GM21717 (cell line): ENCODE results near the gene SYNRG.
"Not testable (repeated sequence)": the region's sequence is repeated elsewhere in the genome, so short reads cannot be mapped to it uniquely, and the experiment has no call there.

Source experiments
- ATAC-seq: cut with Tn5 transposase; IDR thresholded peaks from one replicate; pipeline ENCODE4 v1.9.1; 2021; ENCODE audit warnings: mild to moderate bottlenecking, moderate library complexity; ENCODE audit not compliant: unreplicated experiment

Gene SYNRG, protein sequence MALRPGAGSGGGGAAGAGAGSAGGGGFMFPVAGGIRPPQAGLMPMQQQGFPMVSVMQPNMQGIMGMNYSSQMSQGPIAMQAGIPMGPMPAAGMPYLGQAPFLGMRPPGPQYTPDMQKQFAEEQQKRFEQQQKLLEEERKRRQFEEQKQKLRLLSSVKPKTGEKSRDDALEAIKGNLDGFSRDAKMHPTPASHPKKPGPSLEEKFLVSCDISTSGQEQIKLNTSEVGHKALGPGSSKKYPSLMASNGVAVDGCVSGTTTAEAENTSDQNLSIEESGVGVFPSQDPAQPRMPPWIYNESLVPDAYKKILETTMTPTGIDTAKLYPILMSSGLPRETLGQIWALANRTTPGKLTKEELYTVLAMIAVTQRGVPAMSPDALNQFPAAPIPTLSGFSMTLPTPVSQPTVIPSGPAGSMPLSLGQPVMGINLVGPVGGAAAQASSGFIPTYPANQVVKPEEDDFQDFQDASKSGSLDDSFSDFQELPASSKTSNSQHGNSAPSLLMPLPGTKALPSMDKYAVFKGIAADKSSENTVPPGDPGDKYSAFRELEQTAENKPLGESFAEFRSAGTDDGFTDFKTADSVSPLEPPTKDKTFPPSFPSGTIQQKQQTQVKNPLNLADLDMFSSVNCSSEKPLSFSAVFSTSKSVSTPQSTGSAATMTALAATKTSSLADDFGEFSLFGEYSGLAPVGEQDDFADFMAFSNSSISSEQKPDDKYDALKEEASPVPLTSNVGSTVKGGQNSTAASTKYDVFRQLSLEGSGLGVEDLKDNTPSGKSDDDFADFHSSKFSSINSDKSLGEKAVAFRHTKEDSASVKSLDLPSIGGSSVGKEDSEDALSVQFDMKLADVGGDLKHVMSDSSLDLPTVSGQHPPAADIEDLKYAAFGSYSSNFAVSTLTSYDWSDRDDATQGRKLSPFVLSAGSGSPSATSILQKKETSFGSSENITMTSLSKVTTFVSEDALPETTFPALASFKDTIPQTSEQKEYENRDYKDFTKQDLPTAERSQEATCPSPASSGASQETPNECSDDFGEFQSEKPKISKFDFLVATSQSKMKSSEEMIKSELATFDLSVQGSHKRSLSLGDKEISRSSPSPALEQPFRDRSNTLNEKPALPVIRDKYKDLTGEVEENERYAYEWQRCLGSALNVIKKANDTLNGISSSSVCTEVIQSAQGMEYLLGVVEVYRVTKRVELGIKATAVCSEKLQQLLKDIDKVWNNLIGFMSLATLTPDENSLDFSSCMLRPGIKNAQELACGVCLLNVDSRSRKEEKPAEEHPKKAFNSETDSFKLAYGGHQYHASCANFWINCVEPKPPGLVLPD (N-terminal part only)

DNA sequence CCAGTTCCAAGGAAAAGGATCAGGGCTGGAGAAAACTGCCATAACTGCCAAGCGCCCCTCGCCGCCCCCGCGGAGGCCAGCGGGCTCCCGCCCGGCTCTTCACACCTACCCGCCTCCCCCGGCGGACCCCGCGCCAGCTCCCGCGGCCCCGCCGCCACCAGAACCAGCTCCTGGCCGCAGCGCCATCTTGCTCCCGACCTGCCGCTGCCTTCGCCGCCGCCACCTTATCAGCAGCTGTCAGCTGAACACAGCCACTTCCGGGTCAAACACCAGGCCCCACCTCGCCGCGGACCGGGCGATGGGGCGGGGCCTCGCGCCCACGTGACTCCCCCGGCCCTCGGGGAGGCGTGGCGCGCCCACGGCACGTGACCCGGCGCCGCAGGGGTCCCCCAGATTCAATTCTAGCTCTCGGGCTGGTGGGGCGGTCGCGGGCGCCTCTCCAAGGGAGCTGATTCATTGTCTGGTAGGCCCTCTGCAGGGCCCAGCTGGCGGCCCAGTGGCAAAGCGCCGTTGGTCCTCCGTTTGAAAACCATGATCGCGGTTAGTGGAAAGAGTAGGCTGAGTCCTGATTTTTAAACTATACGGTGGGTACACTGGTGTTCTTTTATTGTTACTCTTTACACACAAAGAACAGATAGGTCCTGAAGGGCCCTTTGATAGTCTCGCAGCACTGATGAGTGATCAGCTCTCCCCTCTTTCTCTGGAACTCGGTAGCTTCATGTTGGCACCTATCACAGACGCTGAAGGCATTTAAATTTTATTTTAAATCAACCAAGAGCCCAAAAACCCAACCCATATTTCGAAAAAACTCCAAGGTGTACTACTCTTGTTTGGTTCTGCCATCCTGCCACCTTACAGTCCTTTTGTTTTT, at the start of gene SYNRG:
SYNRG (minus strand) TSS at position 249 of the 871 bp plus-strand sequence; CDS start at position 186, 63 bp downstream.
- peak; percentile 86 for ATAC-seq

- ATAC-seq = no peak
These were observed 48.0 kb upstream of the SYNRG start for GRCh38 chr17:37657202-37657601.

DNA sequence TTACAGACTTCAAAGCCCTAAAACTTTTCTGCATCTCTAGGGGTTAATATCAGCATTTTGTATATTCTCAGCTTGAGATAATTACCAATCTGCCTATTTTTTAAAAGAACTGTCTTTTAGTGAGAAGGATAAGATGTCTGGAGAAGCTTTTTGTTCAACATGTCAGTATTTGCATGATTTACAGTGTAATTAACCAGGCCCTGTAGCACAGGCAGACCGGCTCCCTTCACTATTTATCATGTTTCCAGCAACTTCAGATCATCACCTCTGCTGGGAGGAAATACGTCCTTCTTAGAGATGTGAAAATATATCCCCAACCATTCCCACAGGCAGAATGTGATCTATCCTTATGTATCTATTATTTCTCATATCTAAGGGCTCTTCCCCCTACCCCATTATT, 42.6 kb upstream of the SYNRG start:
- no peak for ATAC-seq

GRCh38 chr17:37650419-37651003, 41.3 kb upstream of the SYNRG start:
- no peak for ATAC-seq

- no peak for ATAC-seq
These were observed 39.3 kb upstream of the SYNRG start for GRCh38 chr17:37648555-37648954.

GRCh38 chr17:37647856-37648255, 38.6 kb upstream of the SYNRG start:
- ATAC-seq = no peak

DNA sequence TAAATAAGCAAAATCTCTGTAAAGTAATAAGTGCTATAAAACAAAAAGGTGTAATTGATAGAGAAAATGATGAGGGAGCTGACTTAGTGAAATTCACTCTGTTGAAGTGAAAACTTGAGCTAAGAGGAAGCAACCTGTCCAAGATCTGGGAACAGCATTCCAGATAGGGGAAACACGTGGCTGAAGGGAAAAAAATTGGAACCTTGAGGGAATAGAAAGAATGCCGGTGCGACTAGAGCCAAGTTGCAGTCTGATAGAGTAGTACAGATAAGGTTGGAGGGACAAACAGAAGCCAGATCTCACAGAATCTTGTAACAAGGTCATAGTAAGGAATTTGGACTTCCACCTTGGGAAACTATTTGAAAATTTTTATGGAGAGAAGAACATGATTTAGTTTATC, 34.7 kb upstream of the SYNRG start:
- no peak for ATAC-seq

GRCh38 chr17:37643118-37643766, 34.0 kb upstream of the SYNRG start, which contains the start of gene DDX52:
Gene DDX52, minus strand, starts transcription at chr17:37643446. Its CDS starts 26 bp downstream, at chr17:37643420.
- peak; percentile 80 for ATAC-seq

- no peak for ATAC-seq
These were observed 33.5 kb upstream of the SYNRG start for GRCh38 chr17:37642681-37643080.

- no peak for ATAC-seq
These were observed 30.8 kb upstream of the SYNRG start for GRCh38 chr17:37640015-37640414.

DNA sequence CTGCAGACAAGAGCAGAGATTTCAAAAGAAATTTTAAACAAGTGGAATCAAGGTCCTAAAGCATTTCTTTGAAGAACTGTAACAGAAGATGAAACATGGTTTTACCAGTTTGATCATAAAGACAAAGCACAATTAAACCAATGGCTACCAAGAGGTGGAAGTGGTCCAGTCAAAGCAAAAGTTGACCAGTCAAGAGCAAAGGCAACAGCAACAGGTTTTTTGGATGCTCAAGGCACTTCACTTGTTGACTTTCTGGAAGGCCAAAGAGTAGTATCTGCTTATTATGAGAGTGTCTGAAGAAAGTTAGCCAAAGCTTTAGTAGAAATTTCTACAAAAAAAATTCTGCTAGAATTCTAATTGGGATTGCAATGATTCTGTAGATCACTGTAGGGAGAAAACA, 28.7 kb upstream of the SYNRG start:
- no peak for ATAC-seq

DNA sequence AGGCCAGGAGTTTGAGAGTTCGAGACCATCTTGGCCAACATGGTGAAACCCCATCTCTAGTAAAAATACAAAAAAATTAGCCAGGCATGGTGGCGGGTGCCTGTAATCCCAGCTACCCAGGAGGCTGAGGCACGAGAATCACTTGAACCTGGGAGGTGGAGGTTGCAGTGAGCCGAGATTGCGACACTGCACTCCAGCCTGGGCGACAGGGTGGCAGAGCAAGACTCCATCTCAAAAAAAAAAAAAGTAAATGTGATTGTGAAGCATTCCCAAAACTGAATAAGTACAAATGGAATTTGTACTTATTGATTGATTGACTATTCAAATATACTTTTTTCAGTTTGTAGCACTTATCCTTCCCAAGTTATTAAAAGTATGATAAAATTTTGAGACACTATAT, 7.2 kb upstream of the SYNRG start:
- ATAC-seq = not testable (repeated sequence)

DNA sequence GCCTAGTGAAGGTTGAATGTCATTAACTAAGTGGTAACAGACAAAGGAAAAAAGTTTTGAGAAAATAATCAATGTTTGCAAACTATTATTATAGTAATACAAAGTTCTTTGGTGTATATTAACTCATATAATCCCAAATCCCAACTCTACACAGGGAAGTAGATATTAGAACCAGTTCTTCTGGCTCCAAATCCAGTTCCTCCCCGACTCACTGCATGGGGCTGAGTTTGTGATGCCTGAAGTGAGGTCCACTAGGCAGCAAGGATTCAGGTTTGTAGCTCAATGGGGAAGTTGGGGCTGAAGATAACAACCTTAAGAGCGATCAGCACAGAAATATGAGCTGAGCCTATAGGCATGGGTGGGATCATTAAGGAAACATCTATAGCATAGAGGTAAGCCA, 5.6 kb upstream of the SYNRG start:
- no peak for ATAC-seq

GRCh38 chr17:37614391-37614790, 5.2 kb upstream of the SYNRG start:
- no peak for ATAC-seq

- ATAC-seq = no peak
These were observed 1.8 kb upstream of the SYNRG start for GRCh38 chr17:37610971-37611370.

DNA sequence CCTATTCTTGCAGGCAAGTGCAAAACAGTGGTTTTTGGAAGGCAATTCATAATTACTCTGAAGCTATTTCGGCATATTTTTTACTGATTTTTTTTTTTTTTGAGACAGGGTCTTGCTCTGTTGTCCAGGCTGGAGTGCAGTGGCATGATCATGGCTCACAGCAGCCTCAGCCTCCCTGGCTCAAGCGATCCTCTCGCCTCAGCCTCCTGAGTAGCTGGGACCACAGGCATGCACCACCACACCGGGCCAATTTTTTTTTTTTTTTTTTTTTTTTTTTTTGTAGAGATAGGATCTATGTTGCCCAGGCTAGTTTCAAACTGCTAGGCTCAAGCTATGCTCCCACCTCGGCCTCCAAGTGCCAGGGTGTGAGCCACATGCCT, 813 bp upstream of the SYNRG start:
- ATAC-seq = not testable (repeated sequence)

DNA sequence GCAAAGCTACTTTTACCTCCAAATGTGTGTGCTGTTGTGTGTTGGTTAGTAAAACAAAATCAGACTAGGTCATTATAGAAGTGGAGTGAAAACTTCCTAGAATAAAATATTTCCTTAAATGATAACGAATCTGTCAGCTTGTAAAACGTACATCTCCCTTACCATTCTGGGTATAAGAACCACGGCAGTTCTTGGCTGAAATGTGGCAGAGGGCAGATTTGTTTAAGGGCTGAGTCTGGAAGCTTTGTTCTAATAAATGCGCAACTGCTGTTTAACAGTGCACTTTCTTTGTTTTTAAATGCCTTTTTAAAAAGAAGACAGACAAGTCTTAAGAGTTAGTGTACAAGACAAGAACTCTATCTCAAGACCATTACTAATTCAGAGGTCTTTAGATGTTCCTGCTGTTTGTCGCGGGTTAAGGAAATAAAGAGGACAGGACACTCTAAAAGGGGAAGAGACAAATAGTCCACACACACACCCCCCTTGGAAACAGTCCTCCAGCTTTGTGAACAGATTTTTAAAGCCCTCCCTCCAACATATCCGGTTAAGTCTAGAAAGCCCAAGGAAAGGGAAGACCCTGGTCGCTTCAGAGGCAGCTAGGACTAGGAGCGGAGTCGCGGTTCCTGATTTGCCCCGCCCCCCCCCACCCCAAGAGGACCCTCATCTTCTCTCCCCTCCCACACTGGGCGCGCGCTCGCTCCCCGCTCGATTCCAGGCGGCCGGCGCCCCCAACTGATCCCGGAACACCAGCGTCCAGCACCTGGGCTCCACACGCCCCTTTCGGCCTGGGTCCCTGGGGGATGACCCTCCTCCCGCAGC, 658 bp downstream of the SYNRG start:
- peak; percentile 17 for ATAC-seq

DNA sequence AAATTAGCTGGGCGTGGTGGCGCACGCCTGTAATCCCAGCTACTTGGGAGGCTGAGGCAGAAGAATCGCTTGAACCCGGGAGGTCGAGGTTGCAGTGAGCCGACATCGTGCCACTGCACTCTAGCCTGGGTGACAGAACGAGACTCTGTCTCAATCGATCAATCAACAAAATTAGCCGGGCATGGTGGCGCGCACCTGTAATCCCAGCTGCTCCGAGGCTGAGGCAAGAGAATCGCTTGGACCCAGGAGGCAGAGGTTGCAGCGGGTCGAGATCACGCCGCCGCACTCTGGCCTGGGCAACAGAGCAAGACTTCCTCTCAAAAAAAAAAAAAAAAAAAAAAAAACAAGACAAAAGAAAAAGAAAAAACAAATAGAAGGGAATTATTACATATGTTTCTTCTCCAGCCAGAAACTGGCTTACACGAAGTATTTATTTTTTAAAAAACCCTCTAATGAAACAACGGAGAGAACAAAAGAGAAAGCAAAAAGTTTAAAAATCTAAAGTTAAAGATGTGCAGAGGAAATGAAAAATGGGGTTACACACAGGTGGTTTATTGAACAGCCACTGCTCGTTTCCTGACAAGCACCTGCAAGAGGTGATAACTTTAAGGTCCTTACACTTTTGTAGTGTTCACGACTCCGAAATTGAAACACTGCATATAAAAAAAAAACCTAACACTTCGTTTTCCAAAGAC, 1.4 kb downstream of the SYNRG start:
- ATAC-seq = no peak
